PC-3 (cell line): ENCODE results near the gene PFN4.

ENCODE experiments used
- EZH2 ChIP-seq: fragments of 300-600 bp; sonication (generic); IDR thresholded peaks from one replicate; pipeline ENCODE4 v1.6.1; 2017; ENCODE audit warnings: antibody characterized with exemption, mild to moderate bottlenecking, low read length; ENCODE audit not compliant: unreplicated experiment
- TF ChIP-seq, protein P1 (sequence below): fragments of 300-600 bp; sonication (generic); conservative IDR thresholded peaks from 2 replicates; pipeline ENCODE4 v1.5.1; 2017; ENCODE audit warnings: antibody characterized with exemption, low read depth, mild to moderate bottlenecking, low read length

DNA sequence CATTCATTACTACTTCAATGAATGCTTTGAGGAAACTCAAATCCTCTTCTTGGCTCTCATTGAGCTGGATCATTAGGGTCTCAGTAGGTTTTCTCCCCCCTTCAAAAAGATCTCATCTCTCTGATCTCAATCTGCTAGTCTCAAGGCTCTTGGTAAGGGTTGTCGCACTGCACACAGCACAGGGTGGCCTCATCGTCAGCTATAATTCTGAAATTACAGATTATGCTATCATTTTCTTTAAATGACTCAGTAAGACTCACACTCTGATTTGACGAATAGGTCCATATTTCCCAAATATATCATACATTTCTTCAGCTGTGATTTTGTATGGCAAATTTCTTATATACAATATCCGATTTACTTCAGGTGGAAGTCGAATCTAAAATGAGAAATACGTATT is 49.3 kb downstream of the PFN4 start:
- TF ChIP-seq, protein P1, sequence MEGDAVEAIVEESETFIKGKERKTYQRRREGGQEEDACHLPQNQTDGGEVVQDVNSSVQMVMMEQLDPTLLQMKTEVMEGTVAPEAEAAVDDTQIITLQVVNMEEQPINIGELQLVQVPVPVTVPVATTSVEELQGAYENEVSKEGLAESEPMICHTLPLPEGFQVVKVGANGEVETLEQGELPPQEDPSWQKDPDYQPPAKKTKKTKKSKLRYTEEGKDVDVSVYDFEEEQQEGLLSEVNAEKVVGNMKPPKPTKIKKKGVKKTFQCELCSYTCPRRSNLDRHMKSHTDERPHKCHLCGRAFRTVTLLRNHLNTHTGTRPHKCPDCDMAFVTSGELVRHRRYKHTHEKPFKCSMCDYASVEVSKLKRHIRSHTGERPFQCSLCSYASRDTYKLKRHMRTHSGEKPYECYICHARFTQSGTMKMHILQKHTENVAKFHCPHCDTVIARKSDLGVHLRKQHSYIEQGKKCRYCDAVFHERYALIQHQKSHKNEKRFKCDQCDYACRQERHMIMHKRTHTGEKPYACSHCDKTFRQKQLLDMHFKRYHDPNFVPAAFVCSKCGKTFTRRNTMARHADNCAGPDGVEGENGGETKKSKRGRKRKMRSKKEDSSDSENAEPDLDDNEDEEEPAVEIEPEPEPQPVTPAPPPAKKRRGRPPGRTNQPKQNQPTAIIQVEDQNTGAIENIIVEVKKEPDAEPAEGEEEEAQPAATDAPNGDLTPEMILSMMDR: no peak
- TF ChIP-seq EZH2: no peak
